ENCODE data around the gene AFF3.
"Not testable (repeated sequence)": the region's sequence is repeated elsewhere in the genome, so short reads cannot be mapped to it uniquely, and the experiment has no call there.

AFF3 gene

GRCh38 chr2:100126201-100126600 is 16.2 kb downstream of the AFF3 start:
- no peak overlapping the region for H3K27ac ChIP-seq (ENCODE audit: low read length)
- no peaks in the 10 kb centered on the region for H3K36me3 ChIP-seq (ENCODE audit: control insufficient read depth in 2 of 2, insufficient read depth in 2 of 2, low read length in 2 of 2)
- H3K27me3 ChIP-seq (ENCODE audit: control insufficient read depth in 1 of 2, insufficient read depth in 2 of 2, low read length in 2 of 2) = no peaks in the 10 kb centered on the region
- H3K9ac ChIP-seq (ENCODE audit: low read length in 2 of 2) = no peak overlapping the region
- peaks cover 0 to 3% of the 10 kb centered on the region in 2 donors for H3K9me3 ChIP-seq (ENCODE audit: control insufficient read depth in 2 of 2, low read length in 2 of 2)
- H3K4me1 ChIP-seq (ENCODE audit: control insufficient read depth, insufficient read depth, low read length) = no peaks in the 10 kb centered on the region
- no peak overlapping the region for H3K4me3 ChIP-seq (ENCODE audit: low read length in 2 of 2)

- Histone ChIP-seq H3K27me3 (ENCODE audit: control insufficient read depth in 1 of 2, insufficient read depth in 2 of 2, low read length in 2 of 2) (no peaks in the 10 kb centered on the region), H3K27ac (ENCODE audit: low read length) (no peak overlapping the region), H3K9ac (ENCODE audit: low read length in 2 of 2) (no peak overlapping the region), H3K4me3 (ENCODE audit: low read length in 2 of 2) (no peak overlapping the region), H3K9me3 (ENCODE audit: control insufficient read depth in 2 of 2, low read length in 2 of 2) (peaks cover 0 to 3% of the 10 kb centered on the region in 2 donors), H3K4me1 (ENCODE audit: control insufficient read depth, insufficient read depth, low read length) (no peaks in the 10 kb centered on the region), H3K36me3 (ENCODE audit: control insufficient read depth in 2 of 2, insufficient read depth in 2 of 2, low read length in 2 of 2) (no peaks in the 10 kb centered on the region)
Observed at GRCh38 chr2:100125626-100126025, 16.8 kb downstream of the AFF3 start.

- Histone ChIP-seq H3K36me3 (ENCODE audit: control insufficient read depth in 2 of 2, insufficient read depth in 2 of 2, low read length in 2 of 2) (no peaks in the 10 kb centered on the region), H3K9ac (ENCODE audit: low read length in 2 of 2) (no peak overlapping the region)
Observed at GRCh38 chr2:100124761-100125160, 17.6 kb downstream of the AFF3 start.

GRCh38 chr2:100121124-100121718 is 21.2 kb downstream of the AFF3 start:
- H3K4me1 ChIP-seq (ENCODE audit: control insufficient read depth, insufficient read depth, low read length) = no peaks in the 10 kb centered on the region
- H3K27ac ChIP-seq (ENCODE audit: low read length) = no peak overlapping the region
- no peaks in the 10 kb centered on the region for H3K36me3 ChIP-seq (ENCODE audit: control insufficient read depth in 2 of 2, insufficient read depth in 2 of 2, low read length in 2 of 2)
- H3K9me3 ChIP-seq (ENCODE audit: control insufficient read depth in 2 of 2, low read length in 2 of 2) = peaks cover 3 to 4% of the 10 kb centered on the region in 2 donors
- H3K9ac ChIP-seq (ENCODE audit: low read length in 2 of 2) = no peak overlapping the region
- H3K4me3 ChIP-seq (ENCODE audit: low read length in 2 of 2) = no peak overlapping the region
- H3K27me3 ChIP-seq (ENCODE audit: control insufficient read depth in 1 of 2, insufficient read depth in 2 of 2, low read length in 2 of 2) = no peaks in the 10 kb centered on the region

More at GRCh38 chr2:100124761-100125160, 17.6 kb downstream of the AFF3 start:
- H3K27ac ChIP-seq (ENCODE audit: low read length) = no peak overlapping the region
- H3K4me1 ChIP-seq (ENCODE audit: control insufficient read depth, insufficient read depth, low read length) = no peaks in the 10 kb centered on the region
- no peaks in the 10 kb centered on the region for H3K27me3 ChIP-seq (ENCODE audit: control insufficient read depth in 1 of 2, insufficient read depth in 2 of 2, low read length in 2 of 2)
- H3K9me3 ChIP-seq (ENCODE audit: control insufficient read depth in 2 of 2, low read length in 2 of 2) = peaks cover 0 to 3% of the 10 kb centered on the region in 2 donors
- H3K4me3 ChIP-seq (ENCODE audit: low read length in 2 of 2) = no peak overlapping the region

- Histone ChIP-seq H3K9me3 (ENCODE audit: control insufficient read depth in 2 of 2, low read length in 2 of 2) (peaks cover 3 to 4% of the 10 kb centered on the region in 2 donors), H3K27me3 (ENCODE audit: control insufficient read depth in 1 of 2, insufficient read depth in 2 of 2, low read length in 2 of 2) (no peaks in the 10 kb centered on the region), H3K9ac (ENCODE audit: low read length in 2 of 2) (no peak overlapping the region), H3K27ac (ENCODE audit: low read length) (no peak overlapping the region), H3K4me1 (ENCODE audit: control insufficient read depth, insufficient read depth, low read length) (no peaks in the 10 kb centered on the region), H3K36me3 (ENCODE audit: control insufficient read depth in 2 of 2, insufficient read depth in 2 of 2, low read length in 2 of 2) (no peaks in the 10 kb centered on the region), H3K4me3 (ENCODE audit: low read length in 2 of 2) (no peak overlapping the region)
Observed at GRCh38 chr2:100119235-100119634, 23.2 kb downstream of the AFF3 start.

- H3K27me3 ChIP-seq (ENCODE audit: control insufficient read depth in 1 of 2, insufficient read depth in 2 of 2, low read length in 2 of 2) = peaks cover 0 to 3% of the 10 kb centered on the region in 2 donors
- H3K27ac ChIP-seq (ENCODE audit: low read length) = no peak overlapping the region
- no peaks in the 10 kb centered on the region for H3K4me1 ChIP-seq (ENCODE audit: control insufficient read depth, insufficient read depth, low read length)
- H3K9me3 ChIP-seq (ENCODE audit: control insufficient read depth in 2 of 2, low read length in 2 of 2) = peaks cover 0 to 4% of the 10 kb centered on the region in 2 donors
- H3K9ac ChIP-seq (ENCODE audit: low read length in 2 of 2) = no peak overlapping the region
- no peaks in the 10 kb centered on the region for H3K36me3 ChIP-seq (ENCODE audit: control insufficient read depth in 2 of 2, insufficient read depth in 2 of 2, low read length in 2 of 2)
- H3K4me3 ChIP-seq (ENCODE audit: low read length in 2 of 2) = no peak overlapping the region
Observed at GRCh38 chr2:100113990-100114433, 28.4 kb downstream of the AFF3 start.

GRCh38 chr2:100110614-100111000 is 31.8 kb downstream of the AFF3 start:
- no peaks in the 10 kb centered on the region for H3K36me3 ChIP-seq (ENCODE audit: control insufficient read depth in 2 of 2, insufficient read depth in 2 of 2, low read length in 2 of 2)
- peaks cover 0 to 3% of the 10 kb centered on the region in 2 donors for H3K27me3 ChIP-seq (ENCODE audit: control insufficient read depth in 1 of 2, insufficient read depth in 2 of 2, low read length in 2 of 2)
- H3K9me3 ChIP-seq (ENCODE audit: control insufficient read depth in 2 of 2, low read length in 2 of 2) = no peaks in the 10 kb centered on the region
- no peak overlapping the region for H3K9ac ChIP-seq (ENCODE audit: low read length in 2 of 2)
- H3K27ac ChIP-seq (ENCODE audit: low read length) = no peak overlapping the region
- H3K4me1 ChIP-seq (ENCODE audit: control insufficient read depth, insufficient read depth, low read length) = peaks cover 13% of the 10 kb centered on the region
- no peak overlapping the region for H3K4me3 ChIP-seq (ENCODE audit: low read length in 2 of 2)

- H3K36me3 ChIP-seq (ENCODE audit: control insufficient read depth in 2 of 2, insufficient read depth in 2 of 2, low read length in 2 of 2) = no peaks in the 10 kb centered on the region
- H3K9ac ChIP-seq (ENCODE audit: low read length in 2 of 2) = no peak overlapping the region
- no peak overlapping the region for H3K27ac ChIP-seq (ENCODE audit: low read length)
- H3K9me3 ChIP-seq (ENCODE audit: control insufficient read depth in 2 of 2, low read length in 2 of 2) = no peaks in the 10 kb centered on the region
- H3K4me3 ChIP-seq (ENCODE audit: low read length in 2 of 2) = no peak overlapping the region
- peaks cover 0 to 3% of the 10 kb centered on the region in 2 donors for H3K27me3 ChIP-seq (ENCODE audit: control insufficient read depth in 1 of 2, insufficient read depth in 2 of 2, low read length in 2 of 2)
- peaks cover 18% of the 10 kb centered on the region for H3K4me1 ChIP-seq (ENCODE audit: control insufficient read depth, insufficient read depth, low read length)
Observed at GRCh38 chr2:100109986-100110613, 32.3 kb downstream of the AFF3 start.

GRCh38 chr2:100108648-100109020 is 33.8 kb downstream of the AFF3 start:
- not testable (repeated sequence) for H3K36me3 ChIP-seq (ENCODE audit: control insufficient read depth in 2 of 2, insufficient read depth in 2 of 2, low read length in 2 of 2); H3K27me3 ChIP-seq (ENCODE audit: control insufficient read depth in 1 of 2, insufficient read depth in 2 of 2, low read length in 2 of 2); H3K9ac ChIP-seq (ENCODE audit: low read length in 2 of 2); H3K27ac ChIP-seq (ENCODE audit: low read length); H3K9me3 ChIP-seq (ENCODE audit: control insufficient read depth in 2 of 2, low read length in 2 of 2); H3K4me3 ChIP-seq (ENCODE audit: low read length in 2 of 2)
- H3K4me1 ChIP-seq (ENCODE audit: control insufficient read depth, insufficient read depth, low read length) = peaks cover 19% of the 10 kb centered on the region

- Histone ChIP-seq H3K27ac (ENCODE audit: low read length) (no peak overlapping the region), H3K27me3 (ENCODE audit: control insufficient read depth in 1 of 2, insufficient read depth in 2 of 2, low read length in 2 of 2) (peaks cover 0 to 3% of the 10 kb centered on the region in 2 donors), H3K9me3 (ENCODE audit: control insufficient read depth in 2 of 2, low read length in 2 of 2) (no peaks in the 10 kb centered on the region), H3K9ac (ENCODE audit: low read length in 2 of 2) (no peak overlapping the region), H3K36me3 (ENCODE audit: control insufficient read depth in 2 of 2, insufficient read depth in 2 of 2, low read length in 2 of 2) (no peaks in the 10 kb centered on the region), H3K4me1 (ENCODE audit: control insufficient read depth, insufficient read depth, low read length) (peaks cover 19% of the 10 kb centered on the region), H3K4me3 (ENCODE audit: low read length in 2 of 2) (no peak overlapping the region)
Observed at GRCh38 chr2:100107906-100108647, 34.3 kb downstream of the AFF3 start.

GRCh38 chr2:100107440-100107839 is 35.0 kb downstream of the AFF3 start:
- H3K27me3 ChIP-seq (ENCODE audit: control insufficient read depth in 1 of 2, insufficient read depth in 2 of 2, low read length in 2 of 2) = peaks cover 0 to 3% of the 10 kb centered on the region in 2 donors
- peaks cover 19% of the 10 kb centered on the region for H3K4me1 ChIP-seq (ENCODE audit: control insufficient read depth, insufficient read depth, low read length)
- no peak overlapping the region for H3K9ac ChIP-seq (ENCODE audit: low read length in 2 of 2)
- no peaks in the 10 kb centered on the region for H3K36me3 ChIP-seq (ENCODE audit: control insufficient read depth in 2 of 2, insufficient read depth in 2 of 2, low read length in 2 of 2)
- no peaks in the 10 kb centered on the region for H3K9me3 ChIP-seq (ENCODE audit: control insufficient read depth in 2 of 2, low read length in 2 of 2)
- H3K27ac ChIP-seq (ENCODE audit: low read length) = no peak overlapping the region
- H3K4me3 ChIP-seq (ENCODE audit: low read length in 2 of 2) = no peak overlapping the region
